GM21390 (cell line): ENCODE data around the gene OLA1.

Source experiments
- ATAC-seq: cut with Tn5 transposase; IDR thresholded peaks from one replicate; pipeline ENCODE4 v1.9.1; 2021; ENCODE audit not compliant: unreplicated experiment

The OLA1 gene

GRCh38 chr2:174180726-174181236 lies 67.6 kb downstream of the OLA1 start:
- no peak for ATAC-seq

GRCh38 chr2:174180165-174180724 lies 68.1 kb downstream of the OLA1 start:
- ATAC-seq: no peak

- ATAC-seq: no peak
These were observed 70.9 kb downstream of the OLA1 start for GRCh38 chr2:174177316-174177890.

GRCh38 chr2:174176898-174177297 lies 71.4 kb downstream of the OLA1 start:
- ATAC-seq: no peak

- ATAC-seq: no peak
These were observed 73.6 kb downstream of the OLA1 start for GRCh38 chr2:174174741-174175140.

GRCh38 chr2:174172802-174173355 lies 75.5 kb downstream of the OLA1 start:
- no peak for ATAC-seq

- no peak for ATAC-seq
These were observed 76.5 kb downstream of the OLA1 start for GRCh38 chr2:174171686-174172445.

- no peak for ATAC-seq
These were observed 79.0 kb downstream of the OLA1 start for GRCh38 chr2:174169372-174169771.

GRCh38 chr2:174166261-174166660 lies 82.1 kb downstream of the OLA1 start:
- no peak for ATAC-seq

- no peak for ATAC-seq
These were observed 86.8 kb downstream of the OLA1 start for GRCh38 chr2:174161490-174161889.

- ATAC-seq: no peak
These were observed 90.3 kb downstream of the OLA1 start for GRCh38 chr2:174158003-174158402.

- ATAC-seq: no peak
These were observed 91.3 kb downstream of the OLA1 start for GRCh38 chr2:174157053-174157452.

GRCh38 chr2:174153757-174154680 lies 94.3 kb downstream of the OLA1 start:
- ATAC-seq: no peak

GRCh38 chr2:174149530-174149929 lies 98.8 kb downstream of the OLA1 start:
- ATAC-seq: no peak

- ATAC-seq: no peak
These were observed 99.5 kb downstream of the OLA1 start for GRCh38 chr2:174148833-174149232.

- no peak for ATAC-seq
These were observed 102.5 kb downstream of the OLA1 start for GRCh38 chr2:174145827-174146226.

GRCh38 chr2:174142290-174142689 lies 106.0 kb downstream of the OLA1 start:
- no peak for ATAC-seq

- no peak for ATAC-seq
These were observed 110.2 kb downstream of the OLA1 start for GRCh38 chr2:174138161-174138560.

- ATAC-seq: no peak
These were observed 112.4 kb downstream of the OLA1 start for GRCh38 chr2:174135981-174136380.

- ATAC-seq: no peak
These were observed 123.2 kb downstream of the OLA1 start for GRCh38 chr2:174125090-174125489.

GRCh38 chr2:174124181-174124580 lies 124.2 kb downstream of the OLA1 start:
- no peak for ATAC-seq
